ENCODE data around the gene C1QTNF9B.

The C1QTNF9B gene

GRCh38 chr13:23902975-23903905 lies 5.9 kb upstream of the C1QTNF9B start:
- H3K4me3 ChIP-seq (replicated peaks; ENCODE audit: insufficient read depth, low read length), result no peak overlapping the region
- TF ChIP-seq SPI1 (IDR thresholded peaks at IDR 0.05; ENCODE audit: borderline replicate concordance, low read depth) (no peak), GABPA (IDR thresholded peaks at IDR 0.05; ENCODE audit: low read depth) (no peak), POLR2AphosphoS5 (IDR thresholded peaks at IDR 0.05; ENCODE audit: low read depth) (no peak)
- TF ChIP-seq, protein P1, sequence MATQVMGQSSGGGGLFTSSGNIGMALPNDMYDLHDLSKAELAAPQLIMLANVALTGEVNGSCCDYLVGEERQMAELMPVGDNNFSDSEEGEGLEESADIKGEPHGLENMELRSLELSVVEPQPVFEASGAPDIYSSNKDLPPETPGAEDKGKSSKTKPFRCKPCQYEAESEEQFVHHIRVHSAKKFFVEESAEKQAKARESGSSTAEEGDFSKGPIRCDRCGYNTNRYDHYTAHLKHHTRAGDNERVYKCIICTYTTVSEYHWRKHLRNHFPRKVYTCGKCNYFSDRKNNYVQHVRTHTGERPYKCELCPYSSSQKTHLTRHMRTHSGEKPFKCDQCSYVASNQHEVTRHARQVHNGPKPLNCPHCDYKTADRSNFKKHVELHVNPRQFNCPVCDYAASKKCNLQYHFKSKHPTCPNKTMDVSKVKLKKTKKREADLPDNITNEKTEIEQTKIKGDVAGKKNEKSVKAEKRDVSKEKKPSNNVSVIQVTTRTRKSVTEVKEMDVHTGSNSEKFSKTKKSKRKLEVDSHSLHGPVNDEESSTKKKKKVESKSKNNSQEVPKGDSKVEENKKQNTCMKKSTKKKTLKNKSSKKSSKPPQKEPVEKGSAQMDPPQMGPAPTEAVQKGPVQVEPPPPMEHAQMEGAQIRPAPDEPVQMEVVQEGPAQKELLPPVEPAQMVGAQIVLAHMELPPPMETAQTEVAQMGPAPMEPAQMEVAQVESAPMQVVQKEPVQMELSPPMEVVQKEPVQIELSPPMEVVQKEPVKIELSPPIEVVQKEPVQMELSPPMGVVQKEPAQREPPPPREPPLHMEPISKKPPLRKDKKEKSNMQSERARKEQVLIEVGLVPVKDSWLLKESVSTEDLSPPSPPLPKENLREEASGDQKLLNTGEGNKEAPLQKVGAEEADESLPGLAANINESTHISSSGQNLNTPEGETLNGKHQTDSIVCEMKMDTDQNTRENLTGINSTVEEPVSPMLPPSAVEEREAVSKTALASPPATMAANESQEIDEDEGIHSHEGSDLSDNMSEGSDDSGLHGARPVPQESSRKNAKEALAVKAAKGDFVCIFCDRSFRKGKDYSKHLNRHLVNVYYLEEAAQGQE (IDR thresholded peaks at IDR 0.05; ENCODE audit: insufficient replicate concordance, low read depth), result no peak
- TF ChIP-seq, protein P2, sequence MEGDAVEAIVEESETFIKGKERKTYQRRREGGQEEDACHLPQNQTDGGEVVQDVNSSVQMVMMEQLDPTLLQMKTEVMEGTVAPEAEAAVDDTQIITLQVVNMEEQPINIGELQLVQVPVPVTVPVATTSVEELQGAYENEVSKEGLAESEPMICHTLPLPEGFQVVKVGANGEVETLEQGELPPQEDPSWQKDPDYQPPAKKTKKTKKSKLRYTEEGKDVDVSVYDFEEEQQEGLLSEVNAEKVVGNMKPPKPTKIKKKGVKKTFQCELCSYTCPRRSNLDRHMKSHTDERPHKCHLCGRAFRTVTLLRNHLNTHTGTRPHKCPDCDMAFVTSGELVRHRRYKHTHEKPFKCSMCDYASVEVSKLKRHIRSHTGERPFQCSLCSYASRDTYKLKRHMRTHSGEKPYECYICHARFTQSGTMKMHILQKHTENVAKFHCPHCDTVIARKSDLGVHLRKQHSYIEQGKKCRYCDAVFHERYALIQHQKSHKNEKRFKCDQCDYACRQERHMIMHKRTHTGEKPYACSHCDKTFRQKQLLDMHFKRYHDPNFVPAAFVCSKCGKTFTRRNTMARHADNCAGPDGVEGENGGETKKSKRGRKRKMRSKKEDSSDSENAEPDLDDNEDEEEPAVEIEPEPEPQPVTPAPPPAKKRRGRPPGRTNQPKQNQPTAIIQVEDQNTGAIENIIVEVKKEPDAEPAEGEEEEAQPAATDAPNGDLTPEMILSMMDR (IDR thresholded peaks at IDR 0.05; ENCODE audit: insufficient read depth, low read length), result no peak
- no peak for DNase-seq (ENCODE audit: low read depth in 1 of 2, low spot score in 1 of 2)
- peaks cover 21% of the 10 kb centered on the region for H3K27me3 ChIP-seq (ENCODE audit: insufficient read depth, poor library complexity, severe bottlenecking)
- no peak overlapping the region for H3K27ac ChIP-seq (replicated peaks)

- no peak overlapping the region for H3K27ac ChIP-seq (replicated peaks)
- no peak overlapping the region for H3K4me3 ChIP-seq (replicated peaks; ENCODE audit: insufficient read depth, low read length)
- H3K27me3 ChIP-seq (ENCODE audit: insufficient read depth, poor library complexity, severe bottlenecking), result peaks cover 21% of the 10 kb centered on the region
- no peak for TF ChIP-seq POLR2AphosphoS5 (IDR thresholded peaks at IDR 0.05; ENCODE audit: low read depth)
- TF ChIP-seq, protein P1 (IDR thresholded peaks at IDR 0.05; ENCODE audit: insufficient replicate concordance, low read depth), result no peak
- TF ChIP-seq, protein P2 (IDR thresholded peaks at IDR 0.05; ENCODE audit: insufficient read depth, low read length), result no peak
- TF ChIP-seq SPI1 (IDR thresholded peaks at IDR 0.05; ENCODE audit: borderline replicate concordance, low read depth), result no peak
- no peak for TF ChIP-seq GABPA (IDR thresholded peaks at IDR 0.05; ENCODE audit: low read depth)
- no peak for DNase-seq (ENCODE audit: low read depth in 1 of 2, low spot score in 1 of 2)
Measured at GRCh38 chr13:23901365-23901764, 4.1 kb upstream of the C1QTNF9B start.

- Histone ChIP-seq H3K27ac (replicated peaks) (no peak overlapping the region), H3K27me3 (ENCODE audit: insufficient read depth, poor library complexity, severe bottlenecking) (peaks cover 13% of the 10 kb centered on the region), H3K4me3 (replicated peaks; ENCODE audit: insufficient read depth, low read length) (no peak overlapping the region)
- DNase-seq (ENCODE audit: low read depth in 1 of 2, low spot score in 1 of 2), result no peak
- no peak for TF ChIP-seq POLR2AphosphoS5 (IDR thresholded peaks at IDR 0.05; ENCODE audit: low read depth)
- no peak for TF ChIP-seq SPI1 (IDR thresholded peaks at IDR 0.05; ENCODE audit: borderline replicate concordance, low read depth)
- TF ChIP-seq, protein P2 (IDR thresholded peaks at IDR 0.05; ENCODE audit: insufficient read depth, low read length), result peak; percentile 10
- TF ChIP-seq, protein P1 (IDR thresholded peaks at IDR 0.05; ENCODE audit: insufficient replicate concordance, low read depth), result no peak
Measured at GRCh38 chr13:23899555-23899954, 2.3 kb upstream of the C1QTNF9B start.

Measured in HL-60 (cell line).